Measurements from ENCODE around the gene NKAIN1. TPM values are rescaled to one million over a fixed set of nuclear protein-coding genes. Genes with fewer than 3 reads are reported as not detected.
A peak's percentile ranks its signal among the peaks of the same experiment; 100 is the strongest.

Gene NKAIN1
- total and polyA plus RNA-seq, 10 donors = 0.08 TPM; not detected in 9

DNA sequence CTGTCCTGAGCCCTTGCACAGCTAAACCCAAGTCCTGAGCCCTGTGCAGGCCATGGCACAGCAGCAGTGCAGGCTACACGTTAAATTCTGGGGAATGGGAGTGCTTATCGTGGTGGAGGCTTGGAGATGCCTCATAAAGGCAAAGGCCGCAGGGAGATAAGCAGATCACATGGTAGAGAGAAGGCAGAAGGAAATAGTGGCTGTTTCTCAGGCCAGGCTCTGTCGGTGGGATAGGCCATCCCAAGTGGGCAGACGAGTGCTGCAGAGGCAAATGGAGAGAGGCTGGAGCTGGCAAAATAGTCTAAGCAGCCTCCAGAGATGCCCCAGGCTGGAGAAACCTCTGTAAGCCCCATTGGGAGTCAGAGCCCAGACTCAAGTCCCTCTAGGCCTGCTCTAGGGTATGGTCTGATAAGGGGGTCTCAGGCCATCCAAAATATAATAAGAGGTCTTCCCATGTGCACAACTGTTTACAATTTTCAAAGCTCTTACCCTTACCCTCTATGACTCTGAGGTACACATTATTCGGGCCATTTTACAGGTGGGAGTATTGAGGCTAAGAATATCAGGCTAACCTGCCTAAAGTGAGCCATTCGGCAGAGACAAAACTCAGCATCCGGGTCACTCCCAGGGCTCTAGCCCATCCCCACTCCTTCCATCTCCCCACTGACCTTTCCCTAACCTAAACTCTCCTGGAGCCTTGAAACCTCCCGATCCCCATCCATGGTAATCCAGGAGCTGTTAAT is 79.6 kb downstream of the NKAIN1 start:
- Histone ChIP-seq H3K4me3 (no peak overlapping the region), H3K27me3 (replicated peaks in 1 of 7) (peaks cover 0 to 12% (median 0%) of the 10 kb centered on the region in 7 donors), H3K4me1 (peaks cover 0 to 21% (median 10%) of the 10 kb centered on the region in 6 donors), H3K9me3 (no peaks in the 10 kb centered on the region), H3K27ac (no peak overlapping the region), H3K36me3 (no peaks in the 10 kb centered on the region)
- no peak for TF ChIP-seq POLR2AphosphoS5 (IDR thresholded peaks at IDR 0.05)
- TF ChIP-seq POLR2A (IDR thresholded peaks at IDR 0.05) = no peak
- TF ChIP-seq, protein P1, sequence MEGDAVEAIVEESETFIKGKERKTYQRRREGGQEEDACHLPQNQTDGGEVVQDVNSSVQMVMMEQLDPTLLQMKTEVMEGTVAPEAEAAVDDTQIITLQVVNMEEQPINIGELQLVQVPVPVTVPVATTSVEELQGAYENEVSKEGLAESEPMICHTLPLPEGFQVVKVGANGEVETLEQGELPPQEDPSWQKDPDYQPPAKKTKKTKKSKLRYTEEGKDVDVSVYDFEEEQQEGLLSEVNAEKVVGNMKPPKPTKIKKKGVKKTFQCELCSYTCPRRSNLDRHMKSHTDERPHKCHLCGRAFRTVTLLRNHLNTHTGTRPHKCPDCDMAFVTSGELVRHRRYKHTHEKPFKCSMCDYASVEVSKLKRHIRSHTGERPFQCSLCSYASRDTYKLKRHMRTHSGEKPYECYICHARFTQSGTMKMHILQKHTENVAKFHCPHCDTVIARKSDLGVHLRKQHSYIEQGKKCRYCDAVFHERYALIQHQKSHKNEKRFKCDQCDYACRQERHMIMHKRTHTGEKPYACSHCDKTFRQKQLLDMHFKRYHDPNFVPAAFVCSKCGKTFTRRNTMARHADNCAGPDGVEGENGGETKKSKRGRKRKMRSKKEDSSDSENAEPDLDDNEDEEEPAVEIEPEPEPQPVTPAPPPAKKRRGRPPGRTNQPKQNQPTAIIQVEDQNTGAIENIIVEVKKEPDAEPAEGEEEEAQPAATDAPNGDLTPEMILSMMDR (IDR thresholded peaks at IDR 0.05 in 8 of 11, conservative IDR thresholded peaks at IDR 0.05 in 3 of 11) = no peak
- 79 to 86% (median 82%) methylated on average over 9 of the region's 9 CpGs for WGBS, 5 donors
- intact Hi-C loops (cut with DNase I; ENCODE audit: low total_unique reads) = no loop called here
- no peak for DNase-seq

GRCh38 chr1:31159323-31159722 is 80.4 kb downstream of the NKAIN1 start:
- TF ChIP-seq POLR2AphosphoS5 (IDR thresholded peaks at IDR 0.05) (no peak), POLR2A (IDR thresholded peaks at IDR 0.05) (no peak)
- TF ChIP-seq, protein P1 (IDR thresholded peaks at IDR 0.05 in 8 of 11, conservative IDR thresholded peaks at IDR 0.05 in 3 of 11) = no peak
- no peak overlapping the region for H3K4me3 ChIP-seq
- peaks cover 0 to 12% (median 0%) of the 10 kb centered on the region in 7 donors for H3K27me3 ChIP-seq (replicated peaks in 1 of 7)
- 83 to 98% (median 86%) methylated on average over 2 of the region's 2 CpGs for WGBS, 5 donors
- H3K36me3 ChIP-seq = no peaks in the 10 kb centered on the region
- no peaks in the 10 kb centered on the region for H3K9me3 ChIP-seq
- no peak overlapping the region for H3K27ac ChIP-seq
- intact Hi-C loops (cut with DNase I; ENCODE audit: low total_unique reads) = no loop called here
- no peak for DNase-seq
- H3K4me1 ChIP-seq = peaks cover 0 to 25% (median 10%) of the 10 kb centered on the region in 6 donors

DNA sequence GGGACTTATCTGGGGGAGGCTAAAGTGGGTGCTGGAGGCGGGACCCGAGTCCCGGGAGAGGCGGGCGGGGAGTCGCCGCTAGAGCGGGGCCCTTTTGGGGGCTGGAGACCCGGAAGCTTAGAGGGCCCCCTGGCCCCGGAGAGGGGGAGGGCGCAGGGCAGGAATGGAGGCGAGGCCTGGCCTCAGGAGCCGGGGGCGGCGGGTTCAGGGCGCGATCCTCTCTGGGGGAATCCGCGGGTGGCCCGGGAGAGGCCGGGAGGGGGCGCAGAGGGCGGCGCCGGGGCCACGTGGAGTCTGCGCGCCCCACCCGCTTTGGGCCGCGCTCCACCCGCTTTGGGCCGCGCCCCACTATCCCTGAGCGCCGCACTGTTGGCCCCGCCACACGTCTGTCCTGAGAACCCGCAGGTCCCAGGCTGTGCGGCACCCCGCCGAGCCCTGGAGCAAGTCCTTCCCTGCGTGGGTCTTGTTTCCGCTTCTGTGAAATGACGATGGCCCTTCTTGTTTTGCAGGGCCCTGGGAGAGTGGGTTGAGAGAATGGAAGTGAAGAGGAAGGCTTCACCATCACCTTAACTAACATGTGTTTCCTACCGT is 84.4 kb downstream of the NKAIN1 start:
- Histone ChIP-seq H3K9me3 (no peaks in the 10 kb centered on the region), H3K4me3 (peak overlapping the region; percentile 50 to 90 (median 75)), H3K4me1 (peaks cover 0 to 21% (median 10%) of the 10 kb centered on the region in 6 donors), H3K27me3 (replicated peaks in 1 of 7) (no peaks in the 10 kb centered on the region), H3K36me3 (no peaks in the 10 kb centered on the region), H3K27ac (peak overlapping the region; percentile 35 to 85 (median 63))
- intact Hi-C loops (cut with DNase I; ENCODE audit: low total_unique reads) = no loop called here
- peak in 2 of 3 donors; percentile 6 to 59 for TF ChIP-seq POLR2AphosphoS5 (IDR thresholded peaks at IDR 0.05)
- TF ChIP-seq POLR2A (IDR thresholded peaks at IDR 0.05) = no peak
- TF ChIP-seq, protein P1 (IDR thresholded peaks at IDR 0.05 in 8 of 11, conservative IDR thresholded peaks at IDR 0.05 in 3 of 11) = peak in 8 of 11 experiments; percentile 12 to 55 (median 46)
- 0 to 1% (median 1%) methylated on average over 30 to 46 of the region's 46 CpGs for WGBS, 5 donors
- peak; percentile 88 for DNase-seq

DNA sequence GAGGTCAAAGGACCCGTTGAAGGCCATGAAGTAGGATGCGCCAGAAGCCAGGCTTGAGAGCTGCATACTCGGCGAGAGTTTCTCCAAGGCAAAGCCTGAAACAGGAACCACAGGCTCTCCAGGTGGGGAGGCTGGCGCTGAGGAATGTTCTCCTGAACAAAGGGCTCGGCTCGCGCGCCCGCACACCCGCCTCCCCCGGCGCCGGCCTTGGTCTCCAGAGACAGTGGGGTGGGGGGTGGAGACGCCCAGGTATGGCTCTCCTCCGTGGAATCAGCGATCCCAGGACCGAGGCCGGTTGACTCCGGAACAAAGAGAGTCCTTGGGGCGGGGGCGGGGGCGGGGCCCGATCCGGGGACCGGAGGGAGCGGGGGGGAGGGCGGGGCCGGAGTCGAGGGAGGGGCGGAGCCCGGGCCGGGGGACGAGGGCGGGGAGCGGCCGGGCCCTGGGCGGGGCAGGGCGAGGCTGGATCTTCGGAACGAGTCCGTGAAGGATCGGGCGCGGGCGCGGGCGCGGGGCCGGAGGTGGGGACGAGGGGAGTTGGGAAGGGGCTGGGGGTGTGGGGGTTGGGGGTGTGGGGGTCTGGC is 85.0 kb downstream of the NKAIN1 start:
- Histone ChIP-seq H3K27ac (peak overlapping the region in 6 of 8 donors; percentile 62 to 85 (median 72)), H3K4me1 (peaks cover 0 to 21% (median 10%) of the 10 kb centered on the region in 6 donors), H3K4me3 (peak overlapping the region; percentile 50 to 90 (median 75)), H3K9me3 (no peaks in the 10 kb centered on the region), H3K36me3 (no peaks in the 10 kb centered on the region), H3K27me3 (replicated peaks in 1 of 7) (no peaks in the 10 kb centered on the region)
- TF ChIP-seq, protein P1 (IDR thresholded peaks at IDR 0.05 in 8 of 11, conservative IDR thresholded peaks at IDR 0.05 in 3 of 11) = no peak
- TF ChIP-seq POLR2AphosphoS5 (IDR thresholded peaks at IDR 0.05) (no peak), POLR2A (IDR thresholded peaks at IDR 0.05) (no peak)
- WGBS, 5 donors = 2 to 16% (median 4%) methylated on average over 14 to 50 of the region's 51 CpGs
- peak; percentile 91 for DNase-seq
- intact Hi-C loops (cut with DNase I; ENCODE audit: low total_unique reads) = no loop called here
